ENCODE results near the gene EEIG2.

EEIG2 gene

GRCh38 chr1:108551137-108551862, 8.6 kb upstream of the EEIG2 start:
- no peak for DNase-seq

GRCh38 chr1:108553905-108554304, 6.0 kb upstream of the EEIG2 start:
- no peak for DNase-seq

- no peak for DNase-seq
These were observed 5.0 kb upstream of the EEIG2 start for GRCh38 chr1:108554682-108555427.

- DNase-seq: no peak
These were observed 3.8 kb upstream of the EEIG2 start for GRCh38 chr1:108556066-108556465.

- DNase-seq: no peak
These were observed 3.4 kb upstream of the EEIG2 start for GRCh38 chr1:108556499-108556898.

GRCh38 chr1:108557296-108557695, 2.6 kb upstream of the EEIG2 start:
- DNase-seq: no peak

GRCh38 chr1:108560189-108560873, 431 bp downstream of the EEIG2 start:
- DNase-seq: peak; percentile 2

GRCh38 chr1:108560874-108561459, 1.1 kb downstream of the EEIG2 start:
- DNase-seq: peak; percentile 1

- DNase-seq: peak; percentile 20
These were observed 1.9 kb downstream of the EEIG2 start for GRCh38 chr1:108561689-108562326.

- no peak for DNase-seq
These were observed 3.9 kb downstream of the EEIG2 start for GRCh38 chr1:108563808-108564207.

- no peak for DNase-seq
These were observed 5.2 kb downstream of the EEIG2 start for GRCh38 chr1:108565081-108565480.

- no peak for DNase-seq
These were observed 5.6 kb downstream of the EEIG2 start for GRCh38 chr1:108565512-108565911.

GRCh38 chr1:108568589-108568988, 8.7 kb downstream of the EEIG2 start:
- no peak for DNase-seq

GRCh38 chr1:108569097-108569728, 9.3 kb downstream of the EEIG2 start:
- peak; percentile 1 for DNase-seq

- no peak for DNase-seq
These were observed 10.2 kb downstream of the EEIG2 start for GRCh38 chr1:108570128-108570527.

- DNase-seq: no peak
These were observed 11.1 kb downstream of the EEIG2 start for GRCh38 chr1:108570998-108571401.

GRCh38 chr1:108572182-108572581, 12.3 kb downstream of the EEIG2 start:
- DNase-seq: no peak

GRCh38 chr1:108573183-108573582, 13.3 kb downstream of the EEIG2 start:
- no peak for DNase-seq

GRCh38 chr1:108574008-108574407, 14.1 kb downstream of the EEIG2 start:
- no peak for DNase-seq

GRCh38 chr1:108575375-108575774, 15.5 kb downstream of the EEIG2 start:
- no peak for DNase-seq

- DNase-seq: no peak
These were observed 24.0 kb downstream of the EEIG2 start for GRCh38 chr1:108583757-108584427.

- DNase-seq: no peak
These were observed 24.5 kb downstream of the EEIG2 start for GRCh38 chr1:108584428-108584856.
